Measurements from ENCODE around the gene CEP170B.
"Not testable (repeated sequence)": the region's sequence is repeated elsewhere in the genome, so short reads cannot be mapped to it uniquely, and the experiment has no call there.

CEP170B gene

DNA sequence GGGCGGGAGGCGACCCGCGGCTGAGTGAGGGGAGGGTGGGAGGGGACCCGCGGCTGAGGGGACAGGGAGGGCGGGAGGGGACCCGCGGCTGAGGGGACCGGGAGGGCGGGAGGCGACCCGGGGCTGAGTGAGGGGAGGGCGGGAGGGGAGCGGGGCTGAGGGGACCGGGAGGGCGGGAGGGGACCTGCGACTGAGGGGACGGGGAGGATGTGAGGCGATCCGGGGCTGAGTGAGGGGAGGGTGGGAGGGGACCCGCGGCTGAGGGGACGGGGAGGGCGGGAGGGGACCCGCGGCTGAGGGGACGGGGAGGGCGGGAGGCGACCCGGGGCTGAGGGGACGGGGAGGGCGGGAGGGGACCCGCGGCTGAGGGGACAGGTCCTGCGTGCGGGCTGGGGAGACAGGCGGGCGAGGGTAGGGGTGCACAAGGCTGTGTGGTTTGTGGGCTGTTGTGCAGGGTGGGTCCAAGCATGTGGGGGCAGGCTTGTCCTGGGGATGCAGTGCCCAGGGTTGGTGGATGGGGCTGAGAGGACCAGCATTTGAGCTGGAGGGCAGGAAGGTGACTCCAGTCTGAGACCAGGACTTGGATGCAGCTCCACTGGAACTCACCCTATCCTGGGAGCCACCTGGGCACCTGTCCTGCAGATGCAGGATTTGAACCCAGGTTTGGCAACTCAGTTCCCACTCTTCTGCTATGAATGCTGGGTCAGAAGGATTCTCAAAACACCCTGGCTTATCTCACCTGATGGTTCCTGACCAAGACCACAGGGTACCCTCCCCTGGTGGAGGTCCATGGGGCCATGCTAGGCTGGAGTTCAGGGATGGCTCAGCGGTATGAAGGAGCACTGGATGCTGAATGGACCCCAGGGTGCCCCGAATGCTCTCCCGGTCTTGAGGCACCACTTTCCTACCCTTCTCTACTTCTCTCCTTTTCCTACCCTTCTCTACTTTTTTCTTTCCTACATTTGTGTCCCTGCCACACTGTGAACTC, 69.0 kb downstream of the CEP170B start:
- no peak for FAIRE-seq

DNA sequence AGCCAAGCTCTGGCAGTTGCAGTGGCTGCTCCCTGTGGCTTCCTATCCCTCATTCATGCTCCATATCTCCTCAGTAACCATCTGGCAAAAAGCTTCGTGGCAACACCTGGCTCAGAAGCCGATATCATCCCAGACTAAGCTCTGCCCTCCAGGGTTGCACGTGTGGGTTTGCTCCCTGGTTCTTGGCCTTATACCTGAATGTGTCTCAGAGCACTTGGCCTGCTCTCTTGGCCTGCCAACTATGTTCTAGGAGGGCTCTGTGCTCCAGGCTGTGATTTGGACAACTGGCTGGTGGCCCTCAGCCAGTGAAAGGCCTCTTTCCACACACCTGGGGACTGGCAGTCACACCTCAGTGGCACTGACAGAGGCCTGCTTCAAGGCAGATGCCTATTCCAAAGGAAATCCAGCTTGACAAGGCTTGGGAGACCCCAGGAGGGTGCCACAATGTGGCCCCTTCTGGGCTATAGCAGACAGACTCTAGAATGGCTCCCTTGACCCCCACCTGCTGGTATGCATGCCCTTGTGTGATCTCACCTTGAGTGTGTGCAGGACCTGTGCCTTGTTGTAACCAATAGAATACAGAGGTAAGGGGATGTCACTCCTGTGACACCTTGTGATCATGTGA, 70.1 kb downstream of the CEP170B start:
- no peak for FAIRE-seq

DNA sequence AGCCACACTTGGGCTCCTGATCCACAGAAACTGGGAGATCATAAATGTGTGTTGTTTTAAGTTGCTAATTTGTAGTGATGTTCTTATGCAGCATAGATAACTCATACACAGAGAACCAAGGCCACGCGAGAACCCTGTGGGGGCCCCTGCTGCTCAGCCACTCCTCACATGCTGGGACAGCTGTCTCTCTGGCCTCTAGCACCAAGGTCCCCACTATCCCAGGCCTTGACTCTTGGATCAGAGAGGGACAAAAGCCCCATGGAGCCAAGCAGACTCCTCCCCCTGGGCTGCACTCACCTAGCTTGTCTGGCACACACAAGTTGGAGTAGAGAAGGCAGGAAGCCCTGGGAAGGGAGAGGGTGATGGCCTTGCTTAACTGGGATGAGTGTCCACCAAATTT, 70.9 kb downstream of the CEP170B start:
- no peak for FAIRE-seq

DNA sequence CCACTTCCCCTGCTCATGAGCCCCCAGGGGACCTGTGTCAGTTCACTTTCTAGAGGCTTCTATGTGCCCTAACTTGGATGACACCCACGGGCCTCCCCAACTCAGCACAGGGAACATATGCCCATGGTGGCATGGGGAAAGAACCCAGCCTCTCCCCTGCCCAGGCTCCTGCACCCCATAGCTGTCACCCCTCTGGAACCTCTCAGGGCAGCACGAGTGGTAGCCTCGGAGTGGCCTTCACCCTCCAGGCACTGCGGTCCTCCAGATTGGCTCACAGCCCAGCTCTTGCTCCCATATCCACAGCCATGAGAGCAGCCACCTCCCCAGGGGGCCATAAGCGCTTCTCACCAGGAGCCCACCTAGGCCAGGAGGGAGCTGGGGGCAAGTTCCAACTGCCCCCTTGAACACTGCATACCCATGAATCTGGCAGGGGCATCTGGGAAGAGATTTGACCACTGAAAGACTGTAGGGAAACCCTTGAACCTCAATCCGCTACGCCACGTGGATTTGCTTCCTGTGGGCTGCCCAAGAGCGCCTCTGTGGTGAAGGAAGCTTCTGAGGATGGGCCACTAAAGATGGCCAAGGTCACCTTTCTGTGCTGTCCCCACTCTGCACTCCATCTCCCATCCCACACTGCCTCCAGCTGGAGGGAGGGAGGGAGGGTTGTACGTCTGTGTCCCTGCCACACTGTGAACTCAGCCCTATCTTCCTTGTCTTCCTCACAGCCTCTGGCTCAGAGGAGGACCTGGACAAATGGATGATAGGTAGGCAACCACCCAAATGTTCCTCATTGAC, 71.5 kb downstream of the CEP170B start:
- FAIRE-seq: no peak

DNA sequence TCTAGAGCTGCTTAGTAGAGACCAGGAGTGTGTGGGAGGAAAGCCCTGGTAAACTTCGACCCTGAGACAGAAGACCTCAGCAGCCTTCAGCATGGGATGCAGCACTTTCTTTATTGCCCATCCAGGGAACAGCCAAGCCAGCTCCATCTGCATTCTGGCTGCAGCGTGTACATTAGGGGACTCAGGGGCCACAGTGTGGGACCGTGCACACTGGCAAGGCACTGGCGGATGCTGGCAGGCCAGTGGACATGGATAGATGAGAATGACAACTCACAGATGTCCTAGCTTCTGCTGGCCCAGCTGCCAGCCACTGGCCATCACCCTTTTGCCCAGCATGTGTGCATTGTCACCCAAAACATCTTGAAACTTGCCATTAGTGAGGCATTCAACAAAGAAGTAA, 72.1 kb downstream of the CEP170B start:
- no peak for FAIRE-seq

DNA sequence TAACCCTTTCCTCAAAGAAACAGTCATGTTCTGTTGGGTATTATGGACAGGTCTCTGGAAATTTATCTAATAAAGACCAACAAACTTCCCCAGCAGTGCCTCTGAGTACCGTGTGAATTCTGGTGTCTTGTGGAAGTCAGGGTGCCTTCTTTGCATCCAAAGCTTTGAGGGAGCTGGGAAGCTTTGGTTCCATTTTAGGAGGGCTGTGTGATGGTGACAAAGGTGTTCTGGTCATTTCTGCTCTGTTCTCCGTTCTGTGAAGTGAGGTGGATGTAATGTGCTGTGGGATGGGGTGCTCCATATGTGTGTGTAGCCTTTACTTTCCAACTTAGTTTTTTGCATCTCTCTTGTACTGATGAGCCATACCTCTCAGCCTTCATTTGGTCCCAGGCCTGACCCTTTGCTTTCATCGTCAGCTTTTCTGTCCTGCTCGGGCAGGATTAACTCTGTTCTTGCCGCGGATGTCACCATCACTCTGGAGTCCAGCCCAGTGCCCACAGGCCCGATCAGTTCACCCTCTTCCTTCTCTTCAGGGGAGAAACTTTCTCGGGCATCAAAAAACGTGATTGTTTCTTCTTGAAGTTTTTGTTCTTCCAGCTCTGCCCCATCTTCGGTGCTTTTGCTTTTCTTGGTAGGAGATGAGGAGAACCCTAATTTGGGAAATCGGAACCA, 72.8 kb downstream of the CEP170B start:
- no peak for FAIRE-seq

DNA sequence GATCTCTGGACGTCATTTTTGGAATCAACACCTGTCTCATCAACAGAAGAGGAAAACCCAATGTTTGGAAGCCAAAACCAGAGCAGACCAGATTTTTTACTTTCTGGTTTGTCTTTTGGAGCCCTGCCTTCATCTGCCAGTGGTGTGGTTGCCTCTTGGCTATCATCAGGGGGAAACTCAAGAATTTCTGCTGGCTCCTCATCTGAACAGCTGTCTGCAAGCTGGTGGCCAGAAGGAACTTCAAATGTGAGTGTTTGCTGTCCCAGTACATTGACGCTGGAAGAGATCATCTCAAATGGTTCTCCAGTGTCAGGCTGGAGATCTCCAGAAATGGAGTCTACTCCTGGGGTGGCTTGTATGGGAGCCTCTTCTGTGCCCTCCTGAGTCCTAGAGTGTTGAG, 73.4 kb downstream of the CEP170B start:
- no peak for FAIRE-seq

DNA sequence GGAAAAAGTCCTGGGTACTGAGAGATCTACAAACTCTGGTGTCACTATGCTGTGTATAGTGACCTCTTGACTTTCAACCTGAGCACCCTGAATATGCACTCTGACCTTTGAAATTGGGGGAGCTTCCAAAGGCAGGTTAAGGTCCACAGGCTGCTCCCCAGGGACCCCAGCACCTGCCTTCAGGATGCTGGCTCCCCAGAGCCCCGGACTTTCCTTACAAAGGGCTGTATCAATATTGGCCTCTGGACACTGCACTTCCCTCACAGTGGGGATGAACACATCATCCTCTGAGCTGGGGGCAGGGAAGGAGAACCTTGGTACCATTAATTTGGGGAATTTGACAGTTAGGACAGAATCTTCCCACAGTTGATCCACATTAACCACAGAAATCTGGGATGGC, 73.9 kb downstream of the CEP170B start:
- no peak for FAIRE-seq

DNA sequence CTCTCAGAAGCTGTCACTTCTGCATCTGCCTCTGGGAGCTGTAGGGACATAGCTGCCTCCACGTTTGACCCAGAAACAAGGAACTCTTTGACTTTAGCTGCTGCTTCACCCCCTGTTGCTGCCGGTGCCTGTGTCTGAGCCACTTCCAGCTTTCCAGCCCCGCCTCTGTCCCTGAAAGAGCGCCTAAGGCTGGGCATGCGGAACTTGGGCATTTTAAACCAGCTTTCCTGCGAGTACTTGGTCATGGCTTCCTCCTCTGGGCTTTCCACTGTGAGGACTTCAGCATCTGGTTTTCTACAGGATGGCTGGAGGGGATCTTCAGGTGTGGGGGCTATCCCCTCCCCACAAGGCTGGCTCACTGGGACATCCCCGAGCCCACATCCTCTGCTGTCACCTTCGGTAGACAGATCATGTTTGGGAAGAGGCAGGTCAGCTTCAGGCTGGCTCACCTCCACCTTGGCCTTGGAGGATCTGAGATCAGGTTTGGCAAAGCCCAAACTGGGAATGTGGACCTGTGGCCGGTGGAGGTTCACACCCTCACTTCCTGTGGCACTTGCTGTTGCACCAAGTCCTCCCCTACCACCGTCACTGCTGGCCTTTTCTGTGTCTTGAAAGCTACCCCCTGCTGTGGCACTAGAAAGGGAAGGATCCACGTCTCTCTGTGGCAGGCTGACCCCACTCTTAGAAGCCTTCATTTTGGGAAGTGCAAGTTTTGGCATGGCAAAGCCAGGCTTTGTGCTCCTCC, 74.8 kb downstream of the CEP170B start:
- no peak for FAIRE-seq

DNA sequence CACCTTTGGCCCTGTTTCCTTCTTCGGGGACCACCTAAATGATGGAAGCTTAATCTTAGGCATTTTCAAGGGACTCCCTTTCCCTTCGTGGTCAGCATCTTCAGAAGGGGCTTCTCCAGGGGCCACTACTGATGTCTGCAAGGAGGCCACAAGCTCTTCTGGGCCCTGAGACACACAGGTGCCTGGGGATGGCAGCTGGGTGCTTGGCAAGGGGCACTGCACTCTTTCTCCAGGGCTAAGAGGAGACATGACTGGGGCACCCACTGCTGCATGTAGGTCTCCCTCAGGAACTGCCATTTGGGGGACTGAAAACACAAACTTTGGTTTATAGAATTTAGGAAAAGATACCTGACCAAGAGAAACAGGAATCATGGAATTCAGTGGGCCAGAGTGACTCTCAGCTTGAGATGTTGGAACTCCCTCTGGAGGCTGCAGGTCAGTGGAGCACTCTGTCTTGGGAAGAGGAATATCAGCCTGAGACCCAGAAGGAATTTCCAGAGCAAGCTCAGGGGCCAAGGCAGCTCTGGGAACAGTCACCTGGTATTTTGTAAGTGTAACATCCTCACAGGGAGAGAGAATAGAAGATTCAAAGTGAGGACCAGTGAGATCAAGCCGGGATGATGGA, 75.6 kb downstream of the CEP170B start:
- FAIRE-seq: no peak

DNA sequence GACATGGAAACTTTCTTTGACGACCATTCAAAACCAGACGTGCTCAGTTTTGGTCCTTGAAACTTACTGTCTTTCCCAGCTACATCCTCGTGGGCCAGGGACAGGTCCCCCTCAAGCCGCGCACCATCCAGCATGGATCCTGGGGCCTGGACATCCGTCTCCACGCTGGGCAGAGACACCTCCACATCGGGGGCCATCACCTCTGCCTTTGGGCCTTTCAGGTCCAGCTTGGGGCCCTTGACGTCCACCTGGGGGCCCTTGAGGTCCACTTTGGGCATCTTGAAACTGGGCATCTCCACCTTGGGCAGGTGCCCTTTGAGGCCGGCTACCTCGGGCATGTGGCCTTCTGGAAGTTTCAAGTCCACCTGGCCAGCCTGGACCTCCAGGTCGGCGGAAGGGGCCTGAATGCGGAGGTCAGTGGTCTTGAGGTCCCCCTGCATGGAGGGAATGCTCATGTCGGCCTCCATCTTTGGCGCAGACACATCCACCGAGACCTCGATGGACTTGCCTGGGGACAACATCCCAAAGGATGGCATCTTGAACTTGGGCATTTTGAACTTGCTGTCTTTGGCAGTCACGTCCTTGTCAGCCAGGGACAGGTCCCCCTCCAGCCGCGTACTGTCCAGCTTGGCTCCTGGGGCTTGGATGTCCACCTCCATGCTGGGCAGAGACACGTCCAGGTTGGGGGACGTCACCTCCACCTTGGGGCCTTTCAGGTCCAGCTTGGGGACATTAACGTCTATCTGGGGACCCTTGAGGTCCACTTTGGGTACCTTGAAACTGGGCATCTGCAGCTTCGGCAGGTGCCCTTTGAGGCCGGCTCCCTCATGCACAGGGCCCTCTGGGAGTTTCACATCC, 76.7 kb downstream of the CEP170B start:
- no peak for FAIRE-seq

DNA sequence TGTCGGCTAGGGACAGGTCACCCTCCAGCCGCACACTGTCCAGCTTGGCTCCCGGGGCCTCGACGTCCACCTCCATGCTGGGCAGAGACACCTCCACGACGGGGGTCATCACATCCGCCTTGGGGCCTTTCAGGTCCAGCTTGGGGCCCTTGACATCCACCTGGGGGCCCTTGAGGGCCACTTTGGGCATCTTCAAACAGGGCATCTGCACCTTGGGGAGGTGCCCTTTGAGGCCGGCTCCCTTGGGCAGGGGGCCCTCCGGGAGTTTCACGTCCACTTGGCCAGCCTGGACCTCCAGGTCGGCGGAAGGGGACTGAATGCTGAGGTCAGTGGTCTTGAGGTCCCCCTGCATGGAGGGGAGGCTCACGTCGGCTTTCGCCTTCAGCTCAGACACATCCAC, 77.5 kb downstream of the CEP170B start:
- FAIRE-seq: no peak

DNA sequence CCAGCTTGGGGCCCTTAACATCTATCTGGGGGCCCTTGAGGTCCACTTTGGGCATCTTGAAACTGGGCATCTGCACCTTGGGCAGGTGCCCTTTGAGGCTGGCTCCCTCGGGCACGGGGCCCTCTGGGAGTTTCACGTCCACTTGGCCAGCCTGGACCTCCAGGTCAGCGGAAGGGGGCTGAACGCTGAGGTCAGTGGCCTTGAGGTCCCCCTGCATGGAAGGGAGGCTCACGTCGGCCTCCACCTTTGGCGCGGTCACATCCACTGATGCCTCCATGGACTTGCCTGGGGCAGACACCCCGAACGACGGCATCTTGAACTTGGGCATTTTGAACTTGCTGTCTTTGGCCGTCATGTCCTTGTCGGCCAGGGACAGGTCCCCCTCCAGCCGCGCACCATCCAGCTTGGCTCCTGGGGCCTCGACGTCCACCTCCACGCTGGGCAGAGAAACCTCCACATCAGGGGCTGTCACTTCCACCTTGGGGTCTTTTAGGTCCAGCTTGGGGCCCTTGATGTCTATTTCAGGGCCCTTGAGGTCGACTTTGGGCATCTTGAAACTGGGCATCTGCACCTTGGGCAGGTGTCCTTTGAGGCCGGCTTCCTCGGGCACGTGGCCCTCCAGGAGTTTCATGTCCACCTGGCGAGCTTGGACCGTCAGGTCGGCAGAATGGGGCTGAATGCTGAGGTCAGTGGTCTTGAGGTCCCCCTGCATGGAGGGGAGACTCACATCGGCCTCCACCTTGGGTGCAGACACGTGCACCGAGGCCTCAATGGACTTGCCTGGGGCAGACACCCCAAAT, 78.3 kb downstream of the CEP170B start:
- not testable (repeated sequence) for FAIRE-seq

DNA sequence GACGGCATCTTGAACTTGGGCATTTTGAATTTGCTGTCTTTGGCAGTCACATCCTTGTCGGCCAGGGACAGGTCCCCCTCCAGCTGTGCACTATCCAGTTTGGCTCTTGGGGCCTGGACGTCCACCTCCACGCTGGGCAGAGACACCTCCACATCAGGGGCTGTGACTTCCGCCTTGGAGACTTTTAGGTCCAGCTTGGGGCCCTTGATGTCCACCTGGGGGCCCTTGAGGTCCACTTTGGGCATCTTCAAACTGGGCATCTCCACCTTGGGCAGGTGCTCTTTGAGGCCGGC, 78.9 kb downstream of the CEP170B start:
- not testable (repeated sequence) for FAIRE-seq

DNA sequence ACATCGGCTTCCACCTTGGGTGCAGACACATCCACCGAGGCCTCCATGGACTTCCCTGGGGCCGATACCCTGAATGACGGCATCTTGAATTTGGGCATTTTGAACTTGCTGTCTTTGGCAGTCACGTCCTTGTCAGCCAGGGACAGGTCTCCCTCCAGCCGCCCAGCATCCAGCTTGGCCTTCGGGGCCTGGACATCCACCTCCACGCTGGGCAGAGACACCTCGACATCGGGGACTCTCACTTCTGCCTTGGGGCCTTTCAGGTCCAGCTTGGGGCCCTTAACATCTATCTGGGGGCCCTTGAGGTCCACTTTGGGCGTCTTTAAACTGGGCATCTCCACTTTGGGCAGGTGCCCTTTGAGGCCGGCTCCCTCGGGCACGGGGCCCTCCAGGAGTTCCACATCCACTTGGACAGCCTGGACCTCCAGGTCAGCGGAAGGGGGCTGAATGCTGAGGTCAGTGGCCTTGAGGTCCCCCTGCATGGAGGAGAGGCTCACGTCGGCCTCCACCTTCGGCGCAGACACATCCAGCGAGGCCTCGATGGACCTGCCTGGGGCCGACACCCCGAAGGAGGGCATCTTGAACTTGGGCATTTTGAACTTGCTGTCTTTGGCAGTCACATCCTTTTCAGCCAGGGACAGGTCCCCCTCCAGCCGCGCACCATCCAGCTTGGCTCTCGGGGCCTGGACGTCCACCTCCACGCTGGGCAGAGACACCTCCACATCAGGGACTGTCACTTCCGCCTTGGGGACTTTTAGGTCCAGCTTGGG, 79.6 kb downstream of the CEP170B start:
- FAIRE-seq: not testable (repeated sequence)

DNA sequence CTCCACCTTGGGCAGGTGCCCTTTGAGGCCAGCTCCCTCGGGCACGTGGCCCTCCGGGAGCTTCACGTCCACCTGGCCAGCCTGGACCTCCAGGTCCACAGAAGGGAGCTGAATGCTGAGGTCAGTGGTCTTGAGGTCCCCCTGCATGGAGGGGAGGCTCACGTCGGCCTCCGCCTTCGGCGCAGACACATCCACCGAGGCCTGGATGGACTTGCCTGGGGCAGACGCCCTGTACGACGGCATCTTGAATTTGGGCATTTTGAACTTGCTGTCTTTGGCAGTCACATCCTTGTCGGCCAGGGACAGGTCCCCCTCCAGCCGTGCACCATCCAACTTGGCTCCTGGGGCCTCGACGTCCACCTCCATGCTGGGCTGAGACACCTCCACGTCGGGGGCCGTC, 80.2 kb downstream of the CEP170B start:
- not testable (repeated sequence) for FAIRE-seq

All from colon (tissue), 2 donors.